Hematopoietic multipotent progenitor cell treated with erythropoietin and hydrocortisone succinate and interleukin-3 and kit ligand, for 6 days (in vitro differentiated cells): ENCODE data around the gene PRKAG2.
"Not testable (repeated sequence)": the region's sequence is repeated elsewhere in the genome, so short reads cannot be mapped to it uniquely, and the experiment has no call there.

Experiments used
- DNase-seq: peaks from one replicate; pipeline ENCODE4 v3.0.0-alpha.2; 2015

Gene PRKAG2

DNA sequence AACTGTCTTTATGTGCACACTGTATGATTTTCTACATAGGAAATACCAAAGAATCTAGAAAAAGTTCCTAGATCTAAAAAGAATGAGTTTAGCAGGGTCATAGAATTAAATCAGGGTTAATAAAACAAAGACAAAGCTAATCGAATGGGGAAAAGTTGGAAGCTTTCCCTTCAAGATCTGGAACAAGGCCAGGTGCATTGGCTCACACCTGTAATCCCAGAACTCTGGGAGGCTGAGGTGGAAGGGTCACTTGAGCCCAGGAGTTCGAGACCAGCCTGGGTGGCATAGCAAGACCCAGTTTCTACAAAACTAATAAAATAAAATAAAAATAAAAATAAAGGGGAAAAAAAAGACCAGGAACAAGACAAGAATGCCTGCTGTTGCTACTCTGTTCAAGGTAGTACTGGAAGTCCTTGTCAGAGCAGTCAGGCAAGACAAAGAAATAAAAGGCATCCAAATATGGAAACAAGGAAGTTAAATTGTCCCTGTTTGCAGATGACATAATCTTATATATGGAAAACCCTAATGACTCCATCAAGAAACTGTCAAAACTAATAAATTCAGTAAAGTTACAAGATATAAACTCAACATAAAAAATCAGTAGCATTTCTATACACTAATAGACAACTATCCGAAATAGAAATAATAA lies 281.1 kb downstream of the PRKAG2 start:
- DNase-seq, result no peak

DNA sequence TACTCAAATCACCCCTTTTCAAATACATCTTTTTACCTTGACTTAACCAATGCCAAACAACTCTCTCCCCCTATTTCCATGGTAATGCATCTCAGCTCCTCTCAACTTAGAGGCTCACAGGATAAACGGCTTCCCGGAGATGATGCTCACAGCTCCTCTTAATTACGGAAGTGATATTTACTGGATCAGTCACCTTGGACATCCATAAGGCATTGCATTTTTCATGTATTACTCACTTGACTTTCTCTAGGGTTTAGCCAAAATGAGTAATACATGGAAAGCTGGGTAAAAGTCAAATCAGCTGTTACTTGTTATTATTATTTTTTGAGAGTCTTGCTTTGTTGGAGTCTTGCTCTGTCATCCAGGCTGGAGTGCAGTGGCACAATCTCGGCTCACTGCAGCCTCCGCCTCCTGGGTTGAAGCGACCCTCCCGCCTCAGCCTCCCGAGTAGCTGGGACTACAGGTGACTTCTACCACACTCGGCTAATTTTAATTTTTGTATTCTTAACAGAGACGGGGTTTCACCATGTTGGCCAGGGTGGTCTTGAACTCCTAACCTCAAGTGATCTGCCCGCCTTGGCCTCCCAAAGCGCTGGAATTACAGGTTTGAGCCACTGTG lies 283.9 kb downstream of the PRKAG2 start:
- no peak for DNase-seq

DNA sequence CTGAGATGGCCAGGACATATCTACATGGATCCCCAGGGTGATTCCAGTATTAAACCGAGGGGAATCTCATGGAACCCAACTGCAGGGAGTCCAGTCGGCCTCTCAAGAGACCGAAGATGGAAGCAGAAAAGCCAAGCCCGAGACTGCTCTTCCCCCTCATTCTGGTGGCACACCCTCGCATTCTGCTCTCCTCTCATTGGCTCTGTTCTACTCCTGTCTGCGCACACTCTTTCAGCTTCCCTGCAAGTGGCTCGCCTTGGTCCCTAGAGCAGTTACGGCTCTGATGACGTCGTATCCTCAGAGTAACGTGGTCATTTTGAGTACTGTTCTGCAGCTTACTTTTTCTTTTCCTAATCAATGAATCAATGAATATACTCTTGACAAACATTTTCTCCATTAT lies 284.6 kb downstream of the PRKAG2 start:
- no peak for DNase-seq

DNA sequence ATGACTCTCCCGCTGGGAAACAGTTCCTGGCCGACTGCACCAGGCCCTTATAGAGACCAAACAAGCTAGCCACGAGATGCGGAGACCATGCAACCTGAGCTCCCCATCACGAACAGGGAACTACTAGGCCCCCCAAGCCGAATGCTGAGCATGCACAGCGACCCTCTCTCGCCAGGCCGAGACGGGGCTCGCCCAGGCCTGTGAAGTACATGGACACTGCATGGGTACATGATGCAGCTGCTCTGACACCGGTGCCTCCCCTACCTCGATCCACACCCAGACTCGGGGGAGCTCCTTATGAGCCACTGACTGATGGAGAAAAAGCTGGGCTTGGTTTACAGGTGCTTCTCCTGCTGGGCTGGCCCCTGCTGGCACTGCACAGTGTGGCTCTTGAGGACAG lies 285.0 kb downstream of the PRKAG2 start:
- DNase-seq, result no peak

DNA sequence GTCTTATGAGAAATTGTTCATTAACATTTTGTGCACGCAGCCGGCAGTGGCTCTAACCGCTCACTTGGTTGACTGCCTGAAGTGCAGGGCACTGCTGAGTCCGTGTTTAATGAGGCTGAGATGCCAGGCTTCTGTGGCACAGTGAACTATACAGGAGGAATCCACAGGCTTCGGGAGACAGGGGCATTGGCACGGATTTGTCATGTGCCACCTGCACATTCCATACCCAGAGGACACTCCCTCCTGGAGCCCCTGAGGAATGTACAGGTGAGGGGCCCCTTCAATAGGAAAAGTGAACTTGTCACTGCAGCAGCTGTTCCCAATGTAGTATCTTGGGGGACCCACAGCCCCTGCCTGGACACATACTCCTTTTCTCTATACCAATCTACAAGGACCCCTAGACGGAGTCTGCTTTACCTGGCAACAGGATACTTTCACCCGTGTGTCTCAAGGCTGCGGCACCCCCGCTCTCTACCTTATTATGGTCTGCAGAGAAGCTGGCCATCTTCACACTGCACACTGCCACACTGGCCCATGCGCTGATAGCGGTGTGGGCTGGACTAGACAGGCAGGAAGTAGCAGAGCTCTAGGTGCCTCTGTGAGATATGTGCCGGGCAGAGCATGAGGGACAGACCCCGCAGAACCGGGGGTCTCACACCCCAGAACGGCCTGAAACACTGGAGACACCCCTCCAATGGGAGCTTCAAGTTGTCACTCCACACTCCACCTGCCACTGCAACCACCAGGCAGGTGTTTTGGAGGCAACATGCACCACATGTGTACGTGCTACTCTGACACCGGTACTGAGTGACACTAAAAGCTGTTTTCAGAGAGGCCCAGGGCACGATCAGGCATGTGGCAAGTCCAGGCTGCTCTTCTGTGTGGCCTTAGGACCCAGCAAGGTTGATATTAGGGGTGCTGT lies 285.8 kb downstream of the PRKAG2 start:
- DNase-seq, result no peak

DNA sequence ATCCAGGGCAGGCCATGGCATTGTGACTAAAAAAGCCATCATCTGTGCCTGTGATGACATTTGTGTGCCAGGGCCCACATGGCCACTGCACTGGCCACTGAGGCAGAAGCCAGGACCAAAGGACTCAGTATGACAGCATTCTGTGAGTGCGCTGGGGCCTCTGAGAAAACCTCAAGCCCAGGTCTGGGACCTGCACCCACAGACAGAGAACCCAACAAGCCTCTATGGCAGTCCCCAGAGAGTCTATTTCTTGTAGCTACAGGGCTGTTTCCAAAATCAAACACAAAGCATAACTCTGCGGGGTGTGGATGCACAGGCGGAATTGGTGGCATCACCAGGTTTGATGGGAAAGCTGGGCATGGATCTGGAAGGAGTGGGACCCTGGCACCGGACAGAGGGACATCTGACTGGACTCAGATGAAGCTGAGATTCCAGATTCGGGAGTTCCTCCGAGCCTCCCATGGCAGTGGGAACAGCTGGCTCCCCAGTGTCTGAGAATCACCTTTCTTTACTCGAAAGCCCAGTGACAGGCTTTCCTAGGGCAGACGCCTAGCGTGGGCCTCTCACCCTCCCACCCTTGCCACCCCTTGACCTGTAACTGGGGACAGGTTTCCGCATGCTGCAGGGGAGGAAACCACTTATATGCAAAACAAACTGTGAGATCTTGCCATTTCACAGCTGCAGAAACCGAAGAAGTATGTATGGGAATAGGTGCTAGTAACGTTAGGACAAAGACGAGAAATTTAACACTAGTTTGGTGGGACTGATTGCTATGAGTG lies 286.7 kb downstream of the PRKAG2 start:
- no peak for DNase-seq

DNA sequence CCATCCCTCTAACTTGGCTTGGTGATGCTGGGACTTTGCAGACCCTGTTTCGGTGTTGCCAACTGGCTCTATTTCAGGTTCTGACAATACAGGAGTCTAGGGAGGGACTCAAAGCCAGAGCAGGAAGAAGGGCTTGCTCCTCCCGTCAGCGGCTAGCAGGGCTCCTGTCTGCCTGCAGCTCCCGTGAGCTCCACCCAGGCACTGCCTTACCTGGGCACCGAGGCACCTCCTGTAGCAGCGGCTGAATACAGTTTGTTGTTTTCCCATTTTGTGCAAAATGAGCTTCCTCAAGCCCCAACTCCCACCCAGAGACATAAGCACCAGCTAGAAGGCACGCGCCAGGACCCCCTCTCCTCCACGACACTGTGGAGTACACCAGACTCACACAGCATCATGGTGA lies 287.9 kb downstream of the PRKAG2 start:
- no peak for DNase-seq

DNA sequence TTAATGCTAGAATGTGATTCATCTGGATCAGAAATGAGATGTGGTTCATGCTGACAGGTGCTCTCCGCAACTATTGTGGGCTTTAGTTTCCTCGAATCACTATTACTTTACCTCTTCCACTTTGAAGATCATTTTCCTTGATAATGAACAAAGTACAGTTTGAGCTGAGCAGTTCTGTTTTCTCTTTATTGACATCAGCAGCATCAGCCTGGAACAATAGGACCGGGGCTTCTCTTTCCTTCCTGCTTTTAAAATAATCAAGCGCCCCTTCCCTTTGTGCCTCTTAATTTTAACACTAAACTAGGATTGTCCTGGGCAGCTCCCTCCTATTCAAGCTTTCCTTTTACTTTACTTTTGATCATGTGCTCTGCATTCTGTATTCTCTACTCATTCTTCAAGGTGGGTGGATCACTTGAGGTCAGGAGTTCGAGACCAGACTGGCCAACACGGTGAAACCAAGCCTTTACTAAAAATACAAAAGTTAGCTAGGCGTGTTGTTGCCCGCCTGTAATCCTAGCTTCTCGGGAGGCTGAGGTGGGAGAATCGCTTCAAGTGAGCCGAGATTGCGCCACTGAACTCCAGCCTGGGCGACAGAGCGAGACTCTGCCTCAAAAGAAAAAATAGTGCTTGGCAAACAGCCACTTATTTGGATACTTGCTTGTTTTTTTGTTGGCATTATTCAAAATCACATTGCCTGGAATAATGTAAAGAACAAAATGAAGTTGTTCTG lies 290.2 kb downstream of the PRKAG2 start:
- DNase-seq, result no peak

DNA sequence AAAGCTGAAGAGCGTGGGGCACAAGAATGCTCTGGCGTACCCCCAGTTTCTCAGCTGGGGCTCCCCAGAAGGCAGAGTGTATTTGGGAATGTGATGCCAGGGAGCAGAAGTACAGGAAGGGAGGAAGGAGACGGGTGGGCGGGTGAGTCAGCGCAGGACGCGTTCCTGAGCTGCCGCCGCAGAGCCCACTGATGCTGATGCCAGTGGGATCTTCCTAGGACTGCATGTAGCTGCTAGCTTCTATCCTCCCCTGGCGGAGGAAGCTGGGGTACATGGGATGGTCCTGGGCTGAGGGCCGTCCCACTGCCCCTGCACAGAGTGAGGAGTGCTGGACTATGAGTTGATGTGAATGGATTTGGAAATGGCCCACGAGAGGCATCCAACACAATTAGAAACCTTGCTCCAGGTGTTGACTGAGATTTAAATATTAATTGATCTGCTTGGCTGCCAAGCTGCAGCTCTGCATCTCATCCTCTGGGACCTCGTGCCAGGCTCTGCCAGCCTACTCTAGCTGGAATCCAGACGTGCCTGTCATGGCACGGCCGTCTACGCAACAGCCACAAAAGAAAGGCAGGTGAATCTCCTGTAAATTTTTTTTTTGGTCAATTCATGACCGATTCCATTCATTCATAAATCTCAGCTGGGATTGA lies 291.0 kb downstream of the PRKAG2 start:
- no peak for DNase-seq

DNA sequence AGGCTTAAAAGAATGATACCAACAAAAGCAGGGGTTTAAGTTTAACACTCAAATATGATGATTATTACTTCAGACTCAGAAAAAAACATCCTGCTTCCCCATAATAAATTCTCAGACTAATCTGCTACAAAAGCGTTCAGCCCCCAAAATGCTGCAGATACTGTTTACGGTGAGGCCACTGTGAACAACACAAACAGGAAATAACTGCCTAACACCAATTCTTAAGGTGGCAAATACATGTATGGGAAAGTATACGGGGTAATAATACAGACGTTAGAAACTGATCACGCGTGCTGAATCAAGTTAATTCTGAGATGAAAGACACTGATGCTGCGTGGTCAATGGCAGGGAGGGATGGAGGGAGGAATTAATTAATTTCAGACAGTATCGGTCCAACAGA lies 295.2 kb downstream of the PRKAG2 start:
- DNase-seq, result no peak

DNA sequence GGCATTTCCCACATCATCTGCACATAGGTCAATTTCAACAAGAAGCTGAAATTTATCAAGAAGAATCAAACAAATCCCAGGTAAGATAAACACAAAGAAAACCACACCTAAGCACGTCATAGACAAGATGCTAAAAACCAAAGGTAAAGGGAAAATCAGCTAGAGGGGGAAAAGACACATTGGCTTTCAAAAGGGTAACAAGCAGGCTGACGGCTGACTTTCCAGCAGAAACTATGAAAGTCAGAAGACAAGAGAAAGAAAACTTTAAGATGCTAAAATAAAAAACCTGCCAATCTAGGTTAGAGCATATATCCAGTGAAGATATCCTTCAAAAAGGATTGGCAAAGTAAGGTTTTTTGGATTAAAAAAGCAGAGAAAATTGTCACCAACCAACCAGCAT lies 297.3 kb downstream of the PRKAG2 start:
- DNase-seq, result peak; percentile 9

DNA sequence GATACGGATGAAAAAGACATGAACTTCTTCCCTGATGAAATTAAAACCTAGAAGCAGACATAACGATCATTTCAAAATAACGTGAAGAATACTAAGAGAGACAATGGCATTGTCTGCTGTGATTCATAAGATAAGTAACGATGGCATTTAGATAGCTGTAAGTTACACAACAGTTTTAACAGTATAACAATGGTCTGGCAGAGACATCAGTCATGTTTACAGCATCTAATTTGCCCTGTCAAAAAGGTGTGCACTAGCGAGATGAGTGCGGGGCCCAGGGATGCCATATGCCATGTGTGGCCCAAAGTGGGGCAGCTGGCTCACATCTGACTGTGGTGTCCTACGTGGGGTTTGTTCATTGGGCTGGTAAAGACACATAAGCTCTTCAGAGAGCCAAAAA lies 301.5 kb downstream of the PRKAG2 start:
- DNase-seq, result no peak

DNA sequence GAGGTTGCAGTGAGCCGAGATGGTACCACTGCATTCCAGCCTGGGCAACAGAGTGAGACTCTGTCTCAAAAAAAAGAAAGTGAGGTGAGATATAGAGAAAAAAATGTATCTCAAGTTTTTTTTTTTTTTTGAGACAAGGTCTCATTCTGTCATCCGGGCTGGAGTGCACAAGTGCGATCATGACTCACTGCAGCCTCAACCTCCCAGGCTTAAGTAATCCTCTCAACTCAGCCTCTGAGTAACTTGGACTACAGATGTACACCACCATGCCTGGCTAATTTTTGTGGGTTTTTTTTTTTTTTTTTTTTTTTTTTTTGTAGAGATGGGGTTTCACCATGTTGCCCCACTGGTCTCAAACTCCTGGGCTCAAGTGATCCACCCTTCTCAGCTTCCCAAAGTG lies 303.9 kb downstream of the PRKAG2 start:
- DNase-seq, result not testable (repeated sequence)

DNA sequence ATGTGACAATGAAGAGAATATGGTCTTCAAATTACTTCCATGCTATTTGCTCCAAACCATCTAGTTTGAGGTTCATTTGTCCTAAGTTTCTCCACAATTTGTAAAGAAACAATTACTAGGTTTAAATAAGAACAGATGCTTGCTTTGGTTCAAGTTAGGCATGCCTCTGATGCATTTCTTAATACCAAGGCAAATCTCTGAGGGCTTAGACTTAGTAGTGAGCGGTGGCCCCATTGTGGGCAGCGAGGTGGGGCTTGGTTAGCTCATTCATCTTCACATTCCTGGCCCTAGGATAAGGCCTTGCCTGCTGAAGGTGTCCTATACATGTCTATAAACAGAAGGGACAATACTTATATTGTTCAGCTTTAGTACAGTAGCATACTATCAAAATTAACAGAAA lies 304.8 kb downstream of the PRKAG2 start:
- DNase-seq, result no peak

DNA sequence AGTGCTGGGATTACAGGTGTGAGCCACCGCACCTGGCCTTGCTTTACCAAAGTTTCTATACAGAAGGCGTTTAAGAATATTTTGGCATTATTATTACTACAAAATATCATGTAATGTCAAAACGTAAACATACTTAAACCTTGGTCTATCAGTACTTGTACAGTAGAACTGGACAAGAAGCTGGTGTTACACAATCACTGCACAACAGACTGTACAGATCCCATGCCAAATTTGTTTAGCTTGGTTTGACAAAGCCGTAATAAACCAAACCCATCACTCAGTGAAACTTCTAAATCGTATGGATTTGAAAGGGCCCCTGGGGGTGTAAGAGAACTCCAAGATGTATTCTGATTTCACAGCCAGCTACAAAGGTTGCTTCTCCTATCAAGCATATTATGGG lies 305.4 kb downstream of the PRKAG2 start:
- DNase-seq, result no peak

DNA sequence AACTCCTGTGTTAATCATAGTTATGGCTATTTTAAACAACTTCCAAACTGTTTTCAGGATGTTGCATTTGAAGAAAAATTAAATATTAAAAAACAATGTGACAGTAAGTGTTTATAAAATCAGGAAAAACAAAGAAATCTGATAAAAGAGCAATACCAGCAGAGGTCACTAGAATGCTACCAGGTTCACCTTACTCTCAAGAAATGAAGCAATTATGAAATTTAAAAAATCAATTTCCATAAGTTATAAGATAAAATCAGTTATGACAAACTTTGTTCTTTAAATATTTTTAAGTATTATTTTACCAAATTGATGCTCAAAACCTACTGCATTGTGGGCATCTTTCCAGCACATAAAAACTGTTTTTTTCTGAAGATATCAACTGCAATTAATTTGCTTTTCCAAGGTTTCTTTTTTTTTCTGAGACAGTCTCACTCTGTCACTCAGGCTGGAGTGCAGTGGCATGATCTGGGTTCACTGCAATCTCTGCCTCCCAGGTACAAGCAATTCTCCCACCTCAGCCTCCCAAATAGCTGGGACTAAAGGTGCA lies 306.5 kb downstream of the PRKAG2 start:
- DNase-seq, result peak; percentile 49

DNA sequence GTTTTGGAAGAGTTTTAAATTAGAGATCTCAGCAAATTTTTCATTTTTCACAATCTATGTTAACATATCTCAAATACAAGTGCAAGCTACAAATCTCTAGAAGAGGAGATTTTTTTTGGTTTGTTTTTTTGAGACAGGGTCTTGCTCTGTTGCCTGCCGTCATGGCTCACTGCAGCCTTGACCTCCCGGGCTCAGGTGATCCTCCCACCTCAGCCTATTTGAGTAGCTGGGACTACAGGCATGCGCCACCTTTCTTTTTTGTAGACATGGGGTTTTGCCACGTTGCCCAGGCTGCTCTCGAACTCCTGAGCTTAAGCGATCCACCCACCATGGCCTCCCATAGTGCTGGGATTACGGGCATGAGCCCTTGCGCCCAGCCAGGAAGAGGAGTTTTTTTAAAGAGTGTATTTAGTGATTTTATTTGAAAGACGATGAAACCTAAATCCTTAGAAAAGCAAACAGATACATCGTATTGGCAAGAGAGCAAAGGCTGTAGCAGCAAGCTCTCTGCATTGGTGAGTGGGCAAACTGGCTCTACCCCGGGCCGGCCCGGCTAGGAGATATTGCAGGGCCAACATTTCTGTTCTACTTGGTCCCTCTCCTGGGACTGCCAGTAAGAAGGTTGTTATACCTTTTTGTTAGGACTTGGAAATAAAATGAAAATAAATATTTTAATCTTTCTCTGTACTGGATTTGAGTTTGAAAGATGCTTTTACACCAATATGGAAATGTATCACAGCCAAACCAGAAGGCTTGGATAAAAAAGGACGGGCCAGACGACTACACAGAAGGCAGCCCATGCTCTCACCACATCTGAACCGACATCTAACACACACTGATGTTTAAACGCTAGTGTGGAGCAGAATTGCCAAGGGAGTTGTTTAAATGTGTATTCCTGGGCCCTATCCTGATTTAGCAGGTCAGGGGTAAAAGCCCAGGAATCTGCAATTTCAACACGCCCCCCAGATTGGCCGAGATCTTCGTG lies 307.7 kb downstream of the PRKAG2 start:
- DNase-seq, result no peak

DNA sequence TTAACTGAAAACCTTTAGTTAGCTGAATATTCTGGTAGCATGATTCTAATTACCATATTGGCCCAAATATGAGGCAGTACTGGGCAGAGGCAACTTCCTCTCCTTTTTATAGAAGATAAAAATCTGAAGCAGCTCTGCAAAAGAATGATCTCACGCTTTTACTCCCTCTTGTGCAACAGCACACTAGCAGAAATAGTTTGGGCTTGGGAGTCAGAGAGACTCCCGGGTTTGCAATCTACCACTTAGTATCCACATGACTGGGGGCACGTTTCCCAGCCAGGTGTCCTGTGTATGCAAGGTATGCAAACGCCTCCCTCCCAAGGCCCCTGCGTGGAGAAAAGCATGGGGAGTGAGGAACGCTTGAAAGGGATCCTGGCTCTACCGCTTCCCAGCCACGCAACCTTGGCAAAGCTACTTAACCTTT lies 310.0 kb downstream of the PRKAG2 start:
- DNase-seq, result peak; percentile 63

DNA sequence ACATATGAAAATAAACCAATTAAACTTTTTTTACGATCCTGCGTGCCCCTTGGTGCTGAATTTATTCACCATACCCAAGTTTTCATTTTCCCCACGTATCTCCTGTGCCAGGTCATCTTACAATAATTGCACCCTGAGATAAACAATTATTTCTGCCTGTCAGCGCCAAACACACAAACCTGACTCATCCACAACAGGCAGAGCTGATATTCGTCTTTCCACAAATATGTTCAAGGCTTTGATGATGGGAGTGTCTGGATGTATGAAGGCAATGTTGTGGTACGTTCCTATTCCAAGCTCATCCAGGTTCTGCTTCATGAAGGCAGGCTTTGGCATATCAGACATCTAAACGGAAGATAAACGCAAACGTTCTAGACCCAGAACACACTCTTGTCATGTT lies 311.4 kb downstream of the PRKAG2 start:
- DNase-seq, result no peak

DNA sequence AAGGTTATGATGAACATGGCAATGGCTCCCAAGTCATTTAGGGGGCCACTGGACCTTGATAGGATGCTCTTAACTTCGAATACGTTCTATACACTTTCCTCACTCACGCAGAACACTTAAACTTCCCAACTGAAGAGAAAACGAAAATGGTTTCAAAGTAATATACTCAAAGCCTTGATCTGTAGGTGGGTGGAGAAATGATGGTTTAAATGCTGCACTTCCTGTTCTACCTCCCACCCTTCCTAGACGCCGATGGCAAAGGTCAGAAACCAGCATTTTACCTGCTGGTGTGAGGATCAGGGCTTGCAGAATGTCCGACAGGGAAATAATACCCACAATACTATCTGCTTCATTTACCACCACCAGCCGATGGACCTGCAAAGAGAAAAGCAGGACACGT lies 316.7 kb downstream of the PRKAG2 start:
- no peak for DNase-seq
